Ovary (tissue), 3 donors: ENCODE data around the gene GOLGA8R.
"Not testable (repeated sequence)": the region's sequence is repeated elsewhere in the genome, so short reads cannot be mapped to it uniquely, and the experiment has no call there.

Source experiments
- EP300 ChIP-seq: sonication (generic); formaldehyde crosslinking; IDR thresholded peaks from one replicate; pipeline ENCODE4 v1.6.1; 2017; ENCODE audit warnings: antibody characterized with exemption
- POLR2A ChIP-seq: fragments of 450-650 bp; IDR thresholded peaks from one replicate; pipeline ENCODE4 v1.6.1; 2017; ENCODE audit warnings: antibody characterized with exemption, mild to moderate bottlenecking, moderate library complexity
- TF ChIP-seq, protein P1 (sequence below), 3 donors: fragments of 450-650 bp in 2 of 3; fragments of 200-600 bp in 1 of 3; IDR thresholded peaks; one replicate each; pipeline versions ENCODE4 v1.5.1 to v1.8.0; 2016 to 2022; ENCODE audit warnings: antibody characterized with exemption in 3 of 3, mild to moderate bottlenecking in 1 of 3
- donor health status: DM: no; HTN: no; CAD: no.

DNA sequence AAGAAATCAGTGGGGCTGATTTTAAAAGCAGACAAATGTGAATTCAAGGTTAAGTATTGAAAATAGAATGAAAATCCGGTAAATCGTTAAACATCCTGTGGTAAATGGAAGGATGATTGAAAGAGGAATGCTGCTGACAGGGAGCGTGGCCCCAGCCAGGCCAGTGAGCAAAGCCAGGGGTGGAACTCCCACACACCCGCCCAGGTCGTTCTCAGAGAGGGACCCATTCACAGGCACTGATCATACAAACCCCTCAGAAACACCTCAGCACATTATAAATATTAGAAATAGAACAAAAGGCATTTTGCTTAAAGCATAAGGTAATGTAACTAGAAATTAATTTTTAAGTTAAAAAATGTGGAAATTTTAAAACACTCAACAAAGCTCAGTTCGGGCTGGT lies 59.0 kb downstream of the GOLGA8R start:
- TF ChIP-seq POLR2A, EP300: not testable (repeated sequence)
- TF ChIP-seq, protein P1, sequence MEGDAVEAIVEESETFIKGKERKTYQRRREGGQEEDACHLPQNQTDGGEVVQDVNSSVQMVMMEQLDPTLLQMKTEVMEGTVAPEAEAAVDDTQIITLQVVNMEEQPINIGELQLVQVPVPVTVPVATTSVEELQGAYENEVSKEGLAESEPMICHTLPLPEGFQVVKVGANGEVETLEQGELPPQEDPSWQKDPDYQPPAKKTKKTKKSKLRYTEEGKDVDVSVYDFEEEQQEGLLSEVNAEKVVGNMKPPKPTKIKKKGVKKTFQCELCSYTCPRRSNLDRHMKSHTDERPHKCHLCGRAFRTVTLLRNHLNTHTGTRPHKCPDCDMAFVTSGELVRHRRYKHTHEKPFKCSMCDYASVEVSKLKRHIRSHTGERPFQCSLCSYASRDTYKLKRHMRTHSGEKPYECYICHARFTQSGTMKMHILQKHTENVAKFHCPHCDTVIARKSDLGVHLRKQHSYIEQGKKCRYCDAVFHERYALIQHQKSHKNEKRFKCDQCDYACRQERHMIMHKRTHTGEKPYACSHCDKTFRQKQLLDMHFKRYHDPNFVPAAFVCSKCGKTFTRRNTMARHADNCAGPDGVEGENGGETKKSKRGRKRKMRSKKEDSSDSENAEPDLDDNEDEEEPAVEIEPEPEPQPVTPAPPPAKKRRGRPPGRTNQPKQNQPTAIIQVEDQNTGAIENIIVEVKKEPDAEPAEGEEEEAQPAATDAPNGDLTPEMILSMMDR (IDR thresholded peaks at IDR 0.05): not testable (repeated sequence)
